SK-N-SH (cell line): ENCODE data around the gene GNAI3. TPM values are rescaled to one million over a fixed set of nuclear protein-coding genes. Genes with fewer than 3 reads are reported as not detected.

ENCODE experiments used
- CTCF ChIA-PET: fragments of 300-600, 350-600 bp; formaldehyde crosslinking; extraction: SDS; loops from one replicate; lab custom pipeline; 2021; lab: Yijun Ruan, JAX
- POLR2A ChIA-PET: fragments of 350-600 bp; sonication (Branson Sonifier 250); formaldehyde crosslinking; extraction: SDS; loops from one replicate; lab custom pipeline; 2020; ENCODE audit warnings: antibody characterized with exemption, inconsistent platforms; lab: Yijun Ruan, JAX
- DNase-seq: peaks from one replicate; pipeline ENCODE4 v3.0.0; 2012
- H2AFZ ChIP-seq: fragments of 200-600 bp; sonication (generic); 2 replicates; pipeline ENCODE4 v1.8.1; 2016; ENCODE audit warnings: antibody characterized with exemption, mild to moderate bottlenecking, low read depth
- H3F3A ChIP-seq: fragments of 200-600 bp; sonication (generic); replicated peaks from 2 replicates; pipeline ENCODE3; 2016; ENCODE audit warnings: antibody characterized with exemption, mild to moderate bottlenecking; ENCODE audit not compliant: insufficient read depth
- H3K27ac ChIP-seq, 2 experiments: fragments of 200-500 bp in 1 of 2; fragments of 200-600 bp in 1 of 2; sonication (Bioruptor generic) in 1 of 2; sonication (generic), shearing (Covaris generic) in 1 of 2; 2 replicates each; pipeline versions ENCODE4 v1.5.1 to v1.6.1; 2014 to 2016; ENCODE audit warnings: low read depth in 2 of 2, inconsistent platforms in 1 of 2, low read length in 1 of 2, mild to moderate bottlenecking in 1 of 2, mixed read lengths in 1 of 2
- H3K27me3 ChIP-seq: fragments of 200-600 bp; sonication (generic), shearing (Covaris generic); 2 replicates; pipeline ENCODE4 v1.6.1; 2016; ENCODE audit warnings: mixed run types; ENCODE audit not compliant: insufficient read depth
- H3K36me3 ChIP-seq, 2 experiments: fragments of 200-500 bp in 1 of 2; fragments of 200-600 bp in 1 of 2; sonication (Bioruptor generic) in 1 of 2; sonication (generic) in 1 of 2; replicated peaks in 1 of 2; 2 replicates each; pipeline versions ENCODE3 to v1.5.1; 2014 to 2016; ENCODE audit warnings: low read length in 1 of 2, mild to moderate bottlenecking in 1 of 2; ENCODE audit not compliant: insufficient read depth in 2 of 2, control insufficient read depth in 1 of 2
- H3K4me1 ChIP-seq, 2 experiments: fragments of 200-500 bp in 1 of 2; fragments of 200-600 bp in 1 of 2; sonication (Bioruptor generic) in 1 of 2; sonication (generic), shearing (Covaris generic) in 1 of 2; 2 replicates each; pipeline versions ENCODE4 v1.5.1 to v1.6.1; 2014 to 2016; ENCODE audit warnings: low read depth in 1 of 2, low read length in 1 of 2, mixed run types in 1 of 2; ENCODE audit not compliant: insufficient read depth in 2 of 2, control insufficient read depth in 1 of 2
- H3K4me2 ChIP-seq: fragments of 200-600 bp; sonication (generic), shearing (Covaris generic); 2 replicates; pipeline ENCODE4 v1.6.1; 2017; ENCODE audit warnings: mixed run types
- H3K4me3 ChIP-seq, 2 experiments: fragments of 200-500 bp in 1 of 2; fragments of 200-600 bp in 1 of 2; sonication (Bioruptor generic) in 1 of 2; sonication (generic), shearing (Covaris generic) in 1 of 2; 2 replicates each; pipeline versions ENCODE4 v1.5.1 to v1.8.1; 2014 to 2016; ENCODE audit warnings: low read depth in 2 of 2, inconsistent platforms in 1 of 2, low read length in 1 of 2, mild to moderate bottlenecking in 1 of 2, mixed read lengths in 1 of 2, moderate library complexity in 1 of 2
- H3K79me2 ChIP-seq: fragments of 200-600 bp; sonication (generic); 2 replicates; pipeline ENCODE4 v1.8.1; 2017; ENCODE audit warnings: mild to moderate bottlenecking; ENCODE audit not compliant: insufficient read depth
- H3K9ac ChIP-seq: fragments of 200-600 bp; sonication (generic); 2 replicates; pipeline ENCODE4 v1.6.1; 2017; ENCODE audit warnings: mixed run types
- H3K9me2 ChIP-seq: fragments of 200-600 bp; sonication (generic); 2 replicates; pipeline ENCODE4 v1.6.1; 2017; ENCODE audit warnings: mixed run types
- H3K9me3 ChIP-seq: fragments of 200-600 bp; sonication (generic); 2 replicates; pipeline ENCODE4 v1.6.1; 2017; ENCODE audit warnings: mixed run types, mild to moderate bottlenecking, moderate library complexity
- H4K20me1 ChIP-seq: fragments of 200-600 bp; sonication (generic); 2 replicates; pipeline ENCODE4 v1.6.1; 2017; ENCODE audit warnings: mild to moderate bottlenecking, mixed run types; ENCODE audit not compliant: insufficient read depth
- CHD2 ChIP-seq: fragments of 150-350 bp; IDR thresholded peaks from 2 replicates; pipeline ENCODE4 v1.6.1; 2018; ENCODE audit warnings: low read length; ENCODE audit not compliant: partially characterized antibody
- EP300 ChIP-seq, 2 experiments: IDR thresholded peaks; 2 replicates each; pipeline versions ENCODE4 v1.4.0 to v1.6.1; 2012; ENCODE audit warnings: borderline replicate concordance in 1 of 2, low read depth in 1 of 2, low read length in 1 of 2
- FOSL2 ChIP-seq: IDR thresholded peaks from 2 replicates; pipeline ENCODE4 v1.4.0; 2012; ENCODE audit warnings: low read depth, mild to moderate bottlenecking, moderate library complexity, borderline replicate concordance
- FOXJ3 ChIP-seq: sonication (generic); formaldehyde crosslinking; IDR thresholded peaks from 2 replicates; pipeline ENCODE4 v1.5.1; 2020; ENCODE audit warnings: mild to moderate bottlenecking, missing genetic modification reagents
- FOXM1 ChIP-seq: IDR thresholded peaks from 2 replicates; pipeline ENCODE4 v1.4.0; 2012; ENCODE audit warnings: low read depth, mild to moderate bottlenecking
- MEF2A ChIP-seq: IDR thresholded peaks from 2 replicates; pipeline ENCODE4 v1.4.0; 2012; ENCODE audit warnings: low read depth, borderline replicate concordance
- POLR2AphosphoS5 ChIP-seq: IDR thresholded peaks from 2 replicates; pipeline ENCODE4 v1.6.1; 2012; ENCODE audit warnings: low read depth, low read length
- RCOR1 ChIP-seq: fragments of 150-350 bp; IDR thresholded peaks from 2 replicates; pipeline ENCODE4 v1.6.1; 2017; ENCODE audit warnings: antibody characterized with exemption, low read length
- RXRA ChIP-seq: IDR thresholded peaks from 2 replicates; pipeline ENCODE4 v1.4.0; 2012; ENCODE audit warnings: low read depth, mild to moderate bottlenecking, borderline replicate concordance
- SIN3A ChIP-seq: IDR thresholded peaks from 2 replicates; pipeline ENCODE4 v1.6.1; 2012; ENCODE audit warnings: low read depth, mild to moderate bottlenecking, low read length, moderate library complexity, borderline replicate concordance
- TAF1 ChIP-seq: IDR thresholded peaks from 2 replicates; pipeline ENCODE4 v1.6.1; 2012; ENCODE audit warnings: low read depth, mild to moderate bottlenecking, low read length, moderate library complexity, borderline replicate concordance
- WGBS: methylation state at CpG from one replicate; pipeline ENCODE4 v1.1.6; 2017; ENCODE audit warnings: low lambda C conversion rate; 5-methylcytosine and 5-hydroxymethylcytosine counted together
- polyA plus RNA-seq, 3 experiments: library from polyadenylated mRNA; depleted of rRNA; stranded (reverse); fragments of >200 nt; gene quantifications; 2 replicates each; pipeline ENCODE4 v1.2.3, GENCODE V29; 2012
- TF ChIP-seq, protein P1 (sequence below): fragments of 150-350 bp; IDR thresholded peaks from 2 replicates; pipeline ENCODE4 v1.6.1; 2017; ENCODE audit warnings: antibody characterized with exemption, low read length, low read depth, borderline replicate concordance
- TF ChIP-seq, protein P2 (sequence below): IDR thresholded peaks from 2 replicates; pipeline ENCODE4 v1.4.0; 2012; ENCODE audit warnings: low read depth

The GNAI3 gene
- polyA plus RNA-seq, 1 of the 3 experiments (the other 2 are of a cell fraction) = 4.0 TPM

- POLR2A ChIA-PET = no interaction called here
- Histone ChIP-seq H3K9ac (no peak overlapping the region), H3K36me3 (peaks cover 61 to 94% of the 10 kb centered on the region in 2 experiments), H3K4me3 (no peak overlapping the region), H4K20me1 (peaks cover 11% of the 10 kb centered on the region), H3K4me1 (no peaks in the 10 kb centered on the region), H3K9me2 (no peaks in the 10 kb centered on the region), H3K27ac (no peak overlapping the region), H3K79me2 (peaks cover 88% of the 10 kb centered on the region), H3K9me3 (no peaks in the 10 kb centered on the region), H3F3A (peaks cover 14% of the 10 kb centered on the region), H2AFZ (no peak overlapping the region), H3K4me2 (no peak overlapping the region), H3K27me3 (no peaks in the 10 kb centered on the region)
- DNase-seq = no peak
- WGBS = 100% methylated on average over 2 of the region's 2 CpGs
- CTCF ChIA-PET = interaction anchor here (0.6 to 1.4 kb wide), 3 partner anchors 12 to 1266 kb away, joined by 3 read pairs; no protein-coding TSS in a partner anchor
- no peak for TF ChIP-seq FOXJ3
- TF ChIP-seq RXRA = no peak
- TF ChIP-seq MEF2A = no peak
- no peak for TF ChIP-seq CHD2
- TF ChIP-seq, protein P1, sequence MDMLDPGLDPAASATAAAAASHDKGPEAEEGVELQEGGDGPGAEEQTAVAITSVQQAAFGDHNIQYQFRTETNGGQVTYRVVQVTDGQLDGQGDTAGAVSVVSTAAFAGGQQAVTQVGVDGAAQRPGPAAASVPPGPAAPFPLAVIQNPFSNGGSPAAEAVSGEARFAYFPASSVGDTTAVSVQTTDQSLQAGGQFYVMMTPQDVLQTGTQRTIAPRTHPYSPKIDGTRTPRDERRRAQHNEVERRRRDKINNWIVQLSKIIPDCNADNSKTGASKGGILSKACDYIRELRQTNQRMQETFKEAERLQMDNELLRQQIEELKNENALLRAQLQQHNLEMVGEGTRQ = no peak
These were observed 33.6 kb downstream of the GNAI3 start for GRCh38 chr1:109582021-109582420.

- Histone ChIP-seq H3K9me2 (no peaks in the 10 kb centered on the region), H3K9ac (no peak overlapping the region), H3K4me3 (no peak overlapping the region), H3K4me2 (no peak overlapping the region), H3K27ac (no peak overlapping the region), H3K79me2 (peaks cover 61% of the 10 kb centered on the region), H3K36me3 (peaks cover 71 to 88% of the 10 kb centered on the region in 2 experiments), H3K9me3 (no peaks in the 10 kb centered on the region), H3K4me1 (no peaks in the 10 kb centered on the region), H4K20me1 (no peaks in the 10 kb centered on the region), H2AFZ (no peak overlapping the region), H3K27me3 (no peaks in the 10 kb centered on the region), H3F3A (peaks cover 13% of the 10 kb centered on the region)
- TF ChIP-seq RCOR1 = no peak
- TF ChIP-seq FOSL2 = no peak
- no peak for TF ChIP-seq FOXJ3
- no peak for TF ChIP-seq POLR2AphosphoS5
- TF ChIP-seq, protein P2, sequence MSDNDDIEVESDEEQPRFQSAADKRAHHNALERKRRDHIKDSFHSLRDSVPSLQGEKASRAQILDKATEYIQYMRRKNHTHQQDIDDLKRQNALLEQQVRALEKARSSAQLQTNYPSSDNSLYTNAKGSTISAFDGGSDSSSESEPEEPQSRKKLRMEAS = no peak
- no peak for TF ChIP-seq FOXM1
- TF ChIP-seq SIN3A = no peak
- no peak for TF ChIP-seq EP300 (IDR thresholded peaks at IDR 0.05; ENCODE audit: borderline replicate concordance in 1 of 2, low read depth in 1 of 2, low read length in 1 of 2)
- TF ChIP-seq TAF1 = no peak
- WGBS = 76% methylated on average over 1 of the region's 1 CpG
- ChIA-PET POLR2A (no interaction called here), CTCF (no interaction called here)
- DNase-seq = no peak
These were observed 36.4 kb downstream of the GNAI3 start for GRCh38 chr1:109584766-109585165.
